Nucleus accumbens (tissue), 56 donors: ENCODE measurements around the gene KIF25.
A peak's percentile ranks its signal among the peaks of the same experiment; 100 is the strongest.
"Not testable (repeated sequence)": the region's sequence is repeated elsewhere in the genome, so short reads cannot be mapped to it uniquely, and the experiment has no call there.

Source experiments
- DNase-seq, 56 donors: peaks; one replicate each; lab custom pipeline; 2025; lab: John Stamatoyannopoulos, UW

Gene KIF25

GRCh38 chr6:167993169-167993568, 4.3 kb upstream of the KIF25 start:
- no peak for DNase-seq

GRCh38 chr6:167993831-167994230, 3.6 kb upstream of the KIF25 start:
- DNase-seq, result no peak

GRCh38 chr6:167995302-167995701, 2.2 kb upstream of the KIF25 start:
- no peak for DNase-seq

- DNase-seq, result no peak
Observed at GRCh38 chr6:167995731-167996151, 1.7 kb upstream of the KIF25 start.

GRCh38 chr6:167996424-167997199, 859 bp upstream of the KIF25 start:
- DNase-seq, result peak in 10 of 56 donors; percentile 18 to 79 (median 37)

GRCh38 chr6:167998215-167998614, 744 bp downstream of the KIF25 start:
- no peak for DNase-seq

- DNase-seq, result no peak
Observed at GRCh38 chr6:168000198-168001028, 2.9 kb downstream of the KIF25 start.

- no peak for DNase-seq
Observed at GRCh38 chr6:168001029-168001332, 3.5 kb downstream of the KIF25 start.

GRCh38 chr6:168001514-168001913, 4.0 kb downstream of the KIF25 start:
- not testable (repeated sequence) for DNase-seq

- DNase-seq, result no peak
Observed at GRCh38 chr6:168002804-168003203, 5.3 kb downstream of the KIF25 start.

- DNase-seq, result no peak
Observed at GRCh38 chr6:168004023-168004422, 6.6 kb downstream of the KIF25 start.

- DNase-seq, result no peak
Observed at GRCh38 chr6:168004945-168005344, 7.5 kb downstream of the KIF25 start.

GRCh38 chr6:168005796-168006195, 8.3 kb downstream of the KIF25 start:
- DNase-seq, result no peak

GRCh38 chr6:168007592-168008338, 10.3 kb downstream of the KIF25 start:
- no peak for DNase-seq

GRCh38 chr6:168009331-168009730, 11.9 kb downstream of the KIF25 start:
- no peak for DNase-seq

GRCh38 chr6:168011291-168011690, 13.8 kb downstream of the KIF25 start:
- DNase-seq, result no peak

- DNase-seq, result no peak
Observed at GRCh38 chr6:168012431-168013249, 15.2 kb downstream of the KIF25 start.

- DNase-seq, result no peak
Observed at GRCh38 chr6:168013250-168013915, 15.9 kb downstream of the KIF25 start.

- no peak for DNase-seq
Observed at GRCh38 chr6:168014428-168014827, 17.0 kb downstream of the KIF25 start.

- DNase-seq, result no peak
Observed at GRCh38 chr6:168015009-168015408, 17.5 kb downstream of the KIF25 start.
